Measurements from ENCODE around the gene CUBN. TPM values are rescaled to one million over a fixed set of nuclear protein-coding genes. Genes with fewer than 3 reads are reported as not detected.

The CUBN gene
- total and polyA plus RNA-seq, 7 experiments from 2014 or later = 0.39 to 17.5 (median 7.0) TPM

- no peak overlapping the region for H3K27ac Mint-ChIP-seq
- Histone ChIP-seq H3K9me3 (ENCODE audit: control insufficient read depth in 2 of 3, low read length in 3 of 3) (no peaks in the 10 kb centered on the region), H3K27ac (ENCODE audit: low read depth, low read length) (no peak overlapping the region), H3K36me3 (ENCODE audit: control insufficient read depth in 2 of 3, insufficient read depth in 3 of 3, low read length in 3 of 3) (peaks cover 0 to 6% (median 6%) of the 10 kb centered on the region in 3 experiments), H3K4me3 (ENCODE audit: low read length) (no peak overlapping the region), H3K4me1 (ENCODE audit: control insufficient read depth in 2 of 2, insufficient read depth in 2 of 2, low read length in 2 of 2) (no peaks in the 10 kb centered on the region), H3K27me3 (ENCODE audit: control insufficient read depth in 2 of 2, insufficient read depth in 2 of 2, low read length in 2 of 2) (no peaks in the 10 kb centered on the region)
- ATAC-seq = no peak
- H3K36me3 Mint-ChIP-seq = peaks cover 0 to 39% (median 15%) of the 10 kb centered on the region in 5 donors
- DNase-seq = no peak
- H3K4me3 Mint-ChIP-seq = no peak overlapping the region
- ChIA-PET POLR2A (interaction anchor here (0.6 kb wide), 1 partner anchor 234 kb away, joined by 5 read pairs; no protein-coding TSS in a partner anchor), CTCF (no interaction called here)
- peaks cover 0 to 26% (median 0%) of the 10 kb centered on the region in 5 donors for H3K27me3 Mint-ChIP-seq
- intact Hi-C loops (cut with micrococcal nuclease) = no loop called here
- H3K9me3 Mint-ChIP-seq = no peaks in the 10 kb centered on the region
- H3K4me1 Mint-ChIP-seq = peaks cover 0 to 8% (median 3%) of the 10 kb centered on the region in 7 donors
These were observed 184.6 kb downstream of the CUBN start for GRCh38 chr10:16944986-16945385.

GRCh38 chr10:16944402-16944801 lies 185.2 kb downstream of the CUBN start:
- Mint-ChIP-seq H3K27me3 (peaks cover 0 to 24% (median 0%) of the 10 kb centered on the region in 5 donors), H3K4me1 (peaks cover 0 to 6% (median 0%) of the 10 kb centered on the region in 7 donors), H3K4me3 (no peak overlapping the region), H3K36me3 (peaks cover 0 to 37% (median 12%) of the 10 kb centered on the region in 5 donors), H3K27ac (peak overlapping the region in 3 of 9 donors; percentile 0 to 56 (median 8)), H3K9me3 (no peaks in the 10 kb centered on the region)
- POLR2A ChIA-PET = no interaction called here
- H3K4me1 ChIP-seq (ENCODE audit: control insufficient read depth in 2 of 2, insufficient read depth in 2 of 2, low read length in 2 of 2) = no peaks in the 10 kb centered on the region
- no peak overlapping the region for H3K27ac ChIP-seq (ENCODE audit: low read depth, low read length)
- no peaks in the 10 kb centered on the region for H3K27me3 ChIP-seq (ENCODE audit: control insufficient read depth in 2 of 2, insufficient read depth in 2 of 2, low read length in 2 of 2)
- intact Hi-C loops (cut with micrococcal nuclease) = no loop called here
- H3K36me3 ChIP-seq (ENCODE audit: control insufficient read depth in 2 of 3, insufficient read depth in 3 of 3, low read length in 3 of 3) = peaks cover 0 to 6% (median 6%) of the 10 kb centered on the region in 3 experiments
- no peak overlapping the region for H3K4me3 ChIP-seq (ENCODE audit: low read length)
- CTCF ChIA-PET = no interaction called here
- ATAC-seq (no peak), DNase-seq (no peak)
- no peaks in the 10 kb centered on the region for H3K9me3 ChIP-seq (ENCODE audit: control insufficient read depth in 2 of 3, low read length in 3 of 3)

GRCh38 chr10:16943295-16944285 lies 186.0 kb downstream of the CUBN start:
- Mint-ChIP-seq H3K36me3 (peaks cover 0 to 37% (median 12%) of the 10 kb centered on the region in 5 donors), H3K27ac (peak overlapping the region in 1 of 9 donors; percentile 0), H3K27me3 (peaks cover 0 to 24% (median 0%) of the 10 kb centered on the region in 5 donors), H3K9me3 (no peaks in the 10 kb centered on the region), H3K4me1 (peaks cover 0 to 6% (median 0%) of the 10 kb centered on the region in 7 donors), H3K4me3 (no peak overlapping the region)
- no peak overlapping the region for H3K4me3 ChIP-seq (ENCODE audit: low read length)
- no peak overlapping the region for H3K27ac ChIP-seq (ENCODE audit: low read depth, low read length)
- H3K4me1 ChIP-seq (ENCODE audit: control insufficient read depth in 2 of 2, insufficient read depth in 2 of 2, low read length in 2 of 2) = no peaks in the 10 kb centered on the region
- intact Hi-C loops (cut with micrococcal nuclease) = no loop called here
- no peak for ATAC-seq
- H3K27me3 ChIP-seq (ENCODE audit: control insufficient read depth in 2 of 2, insufficient read depth in 2 of 2, low read length in 2 of 2) = no peaks in the 10 kb centered on the region
- POLR2A ChIA-PET = no interaction called here
- DNase-seq = no peak
- peaks cover 0 to 6% (median 6%) of the 10 kb centered on the region in 3 experiments for H3K36me3 ChIP-seq (ENCODE audit: control insufficient read depth in 2 of 3, insufficient read depth in 3 of 3, low read length in 3 of 3)
- no peaks in the 10 kb centered on the region for H3K9me3 ChIP-seq (ENCODE audit: control insufficient read depth in 2 of 3, low read length in 3 of 3)
- CTCF ChIA-PET = no interaction called here

GRCh38 chr10:16942381-16943078 lies 187.1 kb downstream of the CUBN start:
- Mint-ChIP-seq H3K9me3 (no peaks in the 10 kb centered on the region), H3K27ac (peak overlapping the region in 1 of 9 donors; percentile 15), H3K4me1 (peaks cover 0 to 6% (median 0%) of the 10 kb centered on the region in 7 donors), H3K27me3 (peaks cover 0 to 26% (median 0%) of the 10 kb centered on the region in 5 donors), H3K36me3 (peaks cover 0 to 36% (median 12%) of the 10 kb centered on the region in 5 donors), H3K4me3 (no peak overlapping the region)
- ChIA-PET CTCF (no interaction called here), POLR2A (no interaction called here)
- no peak for ATAC-seq
- H3K4me1 ChIP-seq (ENCODE audit: control insufficient read depth in 2 of 2, insufficient read depth in 2 of 2, low read length in 2 of 2) = no peaks in the 10 kb centered on the region
- peaks cover 0 to 6% (median 5%) of the 10 kb centered on the region in 3 experiments for H3K36me3 ChIP-seq (ENCODE audit: control insufficient read depth in 2 of 3, insufficient read depth in 3 of 3, low read length in 3 of 3)
- intact Hi-C loops (cut with micrococcal nuclease) = no loop called here
- DNase-seq = no peak
- no peaks in the 10 kb centered on the region for H3K9me3 ChIP-seq (ENCODE audit: control insufficient read depth in 2 of 3, low read length in 3 of 3)
- H3K27ac ChIP-seq (ENCODE audit: low read depth, low read length) = no peak overlapping the region
- H3K27me3 ChIP-seq (ENCODE audit: control insufficient read depth in 2 of 2, insufficient read depth in 2 of 2, low read length in 2 of 2) = no peaks in the 10 kb centered on the region
- no peak overlapping the region for H3K4me3 ChIP-seq (ENCODE audit: low read length)

- Histone ChIP-seq H3K4me3 (ENCODE audit: low read length) (no peak overlapping the region), H3K27me3 (ENCODE audit: control insufficient read depth in 2 of 2, insufficient read depth in 2 of 2, low read length in 2 of 2) (no peaks in the 10 kb centered on the region), H3K27ac (ENCODE audit: low read depth, low read length) (no peak overlapping the region), H3K36me3 (ENCODE audit: control insufficient read depth in 2 of 3, insufficient read depth in 3 of 3, low read length in 3 of 3) (peaks cover 0 to 2% (median 0%) of the 10 kb centered on the region in 3 experiments), H3K9me3 (ENCODE audit: control insufficient read depth in 2 of 3, low read length in 3 of 3) (no peaks in the 10 kb centered on the region), H3K4me1 (ENCODE audit: control insufficient read depth in 2 of 2, insufficient read depth in 2 of 2, low read length in 2 of 2) (no peaks in the 10 kb centered on the region)
- H3K4me3 Mint-ChIP-seq = no peak overlapping the region
- ATAC-seq (no peak), DNase-seq (no peak)
- intact Hi-C loops (cut with micrococcal nuclease) = no loop called here
- peak overlapping the region in 1 of 9 donors; percentile 15 for H3K27ac Mint-ChIP-seq
- ChIA-PET CTCF (no interaction called here), POLR2A (no interaction called here)
- H3K4me1 Mint-ChIP-seq = peaks cover 0 to 6% (median 0%) of the 10 kb centered on the region in 7 donors
- no peaks in the 10 kb centered on the region for H3K9me3 Mint-ChIP-seq
- peaks cover 0 to 35% (median 10%) of the 10 kb centered on the region in 5 donors for H3K36me3 Mint-ChIP-seq
- H3K27me3 Mint-ChIP-seq = peaks cover 0 to 26% (median 0%) of the 10 kb centered on the region in 5 donors
These were observed 187.7 kb downstream of the CUBN start for GRCh38 chr10:16941870-16942269.

GRCh38 chr10:16941067-16941466 lies 188.5 kb downstream of the CUBN start:
- H3K4me1 Mint-ChIP-seq = peaks cover 0 to 6% (median 0%) of the 10 kb centered on the region in 7 donors
- no peak overlapping the region for H3K4me3 ChIP-seq (ENCODE audit: low read length)
- H3K27me3 ChIP-seq (ENCODE audit: control insufficient read depth in 2 of 2, insufficient read depth in 2 of 2, low read length in 2 of 2) = no peaks in the 10 kb centered on the region
- H3K9me3 ChIP-seq (ENCODE audit: control insufficient read depth in 2 of 3, low read length in 3 of 3) = no peaks in the 10 kb centered on the region
- ATAC-seq (no peak), DNase-seq (no peak)
- peaks cover 0 to 26% (median 0%) of the 10 kb centered on the region in 5 donors for H3K27me3 Mint-ChIP-seq
- POLR2A ChIA-PET = no interaction called here
- no peaks in the 10 kb centered on the region for H3K9me3 Mint-ChIP-seq
- intact Hi-C loops (cut with micrococcal nuclease) = no loop called here
- peaks cover 0 to 30% (median 8%) of the 10 kb centered on the region in 5 donors for H3K36me3 Mint-ChIP-seq
- CTCF ChIA-PET = no interaction called here
- no peaks in the 10 kb centered on the region for H3K4me1 ChIP-seq (ENCODE audit: control insufficient read depth in 2 of 2, insufficient read depth in 2 of 2, low read length in 2 of 2)
- H3K27ac ChIP-seq (ENCODE audit: low read depth, low read length) = no peak overlapping the region
- no peaks in the 10 kb centered on the region for H3K36me3 ChIP-seq (ENCODE audit: control insufficient read depth in 2 of 3, insufficient read depth in 3 of 3, low read length in 3 of 3)
- H3K4me3 Mint-ChIP-seq = no peak overlapping the region
- H3K27ac Mint-ChIP-seq = no peak overlapping the region

All from naive thymus-derived CD4-positive, alpha-beta T cell (primary cell).